HCT116 (cell line): Measurements from ENCODE around the gene TFB1M. TPM values are rescaled to one million over a fixed set of nuclear protein-coding genes. Genes with fewer than 3 reads are reported as not detected.

Source experiments
- ATAC-seq: fragments of 200-7000 bp; cut with Tn5 transposase; 2 replicates; pipeline ENCODE4 v1.9.1; 2020; ENCODE audit warnings: mild to moderate bottlenecking, moderate library complexity
- BruUV-seq: library from RNA; stranded (reverse); fragments of 400-500 nt; replicated peaks from 2 replicates; lab custom pipeline; 2021; lab: Mats Ljungman, UMichigan
- CTCF ChIA-PET: fragments of 300-600 bp; sonication (Branson Sonifier 250); formaldehyde crosslinking; loops from one replicate; lab custom pipeline; 2021; ENCODE audit warnings: antibody characterized with exemption; lab: Charles Lee
- POLR2A ChIA-PET: fragments of 300-600, 350-600 bp; sonication (Branson Sonifier 250); formaldehyde crosslinking; loops from one replicate; lab custom pipeline; 2021; ENCODE audit warnings: antibody characterized with exemption; lab: Charles Lee
- RAD21 ChIA-PET, 2 experiments: fragments of 300-600 bp; sonication (Branson Sonifier 250); formaldehyde crosslinking; loops; one replicate each; lab custom pipeline; 2023; ENCODE audit warnings: low total read pairs in 2 of 2; ENCODE audit not compliant: uncharacterized antibody in 2 of 2, unreplicated experiment in 2 of 2, low non-redundant PET in 1 of 2; lab: Charles Lee
- DNase-seq: peaks from one replicate; pipeline ENCODE4 v3.0.0-alpha.2; 2010; ENCODE audit warnings: low read depth, low spot score
- H2AFZ ChIP-seq: fragments of 200-600 bp; shearing (Covaris generic), sonication (generic); 2 replicates; pipeline ENCODE4 v1.6.1; 2017; ENCODE audit warnings: low read depth, mixed run types, mixed read lengths, antibody characterized with exemption, low read length; ENCODE audit not compliant: poor library complexity, severe bottlenecking
- H3K27ac ChIP-seq: 2 replicates; pipeline ENCODE4 v1.5.1; 2012; ENCODE audit warnings: low read depth, low read length
- H3K27me3 ChIP-seq: fragments of 200-600 bp; sonication (generic); 2 replicates; pipeline ENCODE4 v1.6.1; 2016; ENCODE audit warnings: mixed run types, low read length, mixed read lengths; ENCODE audit not compliant: insufficient read depth
- H3K36me3 ChIP-seq, 2 experiments: fragments of 200-500 bp in 1 of 2; fragments of 200-600 bp in 1 of 2; sonication (Bioruptor generic) in 1 of 2; sonication (generic) in 1 of 2; 2 replicates each; pipeline versions ENCODE4 v1.5.1 to v1.6.1; 2014 to 2016; ENCODE audit warnings: low read length in 2 of 2, inconsistent platforms in 1 of 2, mixed read lengths in 1 of 2, mixed run types in 1 of 2; ENCODE audit not compliant: insufficient read depth in 2 of 2, control insufficient read depth in 1 of 2
- H3K4me1 ChIP-seq, 2 experiments: fragments of 200-600 bp in 1 of 2; sonication (generic) in 1 of 2; 2 replicates each; pipeline versions ENCODE4 v1.5.1 to v1.6.1; 2012 to 2017; ENCODE audit warnings: low read length in 2 of 2, inconsistent platforms in 1 of 2, mild to moderate bottlenecking in 1 of 2, mixed read lengths in 1 of 2, mixed run types in 1 of 2, moderate library complexity in 1 of 2; ENCODE audit not compliant: insufficient read depth in 2 of 2, control insufficient read depth in 1 of 2
- H3K4me2 ChIP-seq: fragments of 200-600 bp; sonication (generic); 2 replicates; pipeline ENCODE4 v1.6.1; 2017; ENCODE audit warnings: mixed run types, low read length, mixed read lengths
- H3K4me3 ChIP-seq, 2 experiments: fragments of 200-600 bp in 1 of 2; sonication (generic) in 1 of 2; replicated peaks in 1 of 2; 2 replicates each; pipeline ENCODE4 v1.5.1; 2011 to 2016; ENCODE audit warnings: low read length in 2 of 2, control low read depth in 1 of 2, low read depth in 1 of 2, mild to moderate bottlenecking in 1 of 2, mixed read lengths in 1 of 2, mixed run types in 1 of 2
- H3K79me2 ChIP-seq: fragments of 200-600 bp; sonication (generic); 2 replicates; pipeline ENCODE4 v1.6.1; 2017; ENCODE audit warnings: mild to moderate bottlenecking, mixed run types, low read length, moderate library complexity, mixed read lengths; ENCODE audit not compliant: insufficient read depth
- H3K9ac ChIP-seq: fragments of 200-600 bp; sonication (generic); 2 replicates; pipeline ENCODE4 v1.6.1; 2016; ENCODE audit warnings: low read length, mixed read lengths
- H3K9me2 ChIP-seq: fragments of 200-600 bp; sonication (generic), shearing (Covaris generic); 2 replicates; pipeline ENCODE4 v1.6.1; 2017; ENCODE audit warnings: mixed run types, mild to moderate bottlenecking, moderate library complexity; ENCODE audit not compliant: insufficient read depth
- H3K9me3 ChIP-seq, 2 experiments: fragments of 200-500 bp in 1 of 2; fragments of 200-600 bp in 1 of 2; sonication (Bioruptor generic) in 1 of 2; sonication (generic) in 1 of 2; 2 replicates each; pipeline ENCODE4 v1.6.1; 2014 to 2017; ENCODE audit warnings: low read length in 2 of 2, mixed read lengths in 2 of 2, inconsistent platforms in 1 of 2, low read depth in 1 of 2, mild to moderate bottlenecking in 1 of 2, mixed run types in 1 of 2, moderate library complexity in 1 of 2; ENCODE audit not compliant: control insufficient read depth in 1 of 2, insufficient read depth in 1 of 2
- H4K20me1 ChIP-seq: fragments of 200-600 bp; sonication (generic), shearing (Covaris generic); 2 replicates; pipeline ENCODE4 v1.6.1; 2017; ENCODE audit warnings: mixed run types, mild to moderate bottlenecking, moderate library complexity; ENCODE audit not compliant: insufficient read depth
- CBX3 ChIP-seq: IDR thresholded peaks from 2 replicates; pipeline ENCODE4 v1.6.1; 2012; ENCODE audit warnings: low read depth
- CEBPB ChIP-seq: IDR thresholded peaks from 2 replicates; pipeline ENCODE4 v1.6.1; 2012; ENCODE audit warnings: low read depth
- CTCF ChIP-seq, 3 experiments: fragments of 200-600 bp in 1 of 3; sonication (generic) in 1 of 3; IDR thresholded peaks in 2 of 3; conservative IDR thresholded peaks in 1 of 3; 2 replicates each; pipeline ENCODE4 v1.5.1; 2012 to 2017; ENCODE audit warnings: low read depth in 2 of 3, low read length in 2 of 3, antibody characterized with exemption in 1 of 3, borderline replicate concordance in 1 of 3, control low read depth in 1 of 3, mild to moderate bottlenecking in 1 of 3, mixed read lengths in 1 of 3, mixed run types in 1 of 3, moderate library complexity in 1 of 3; ENCODE audit not compliant: insufficient read depth in 1 of 3
- EGR1 ChIP-seq: IDR thresholded peaks from 2 replicates; pipeline ENCODE4 v1.6.1; 2012; ENCODE audit warnings: low read depth
- ELF1 ChIP-seq: IDR thresholded peaks from 2 replicates; pipeline ENCODE4 v1.6.1; 2012; ENCODE audit warnings: low read depth, borderline replicate concordance
- EZH2 ChIP-seq: fragments of 200-600 bp; sonication (generic); IDR thresholded peaks from 2 replicates; pipeline ENCODE4 v1.6.1; 2017; ENCODE audit warnings: antibody characterized with exemption, mixed run types
- EZH2phosphoT487 ChIP-seq: fragments of 200-600 bp; IDR thresholded peaks from 2 replicates; pipeline ENCODE4 v1.6.1; 2018; ENCODE audit warnings: antibody characterized with exemption, borderline replicate concordance
- FOSL1 ChIP-seq: IDR thresholded peaks from 2 replicates; pipeline ENCODE4 v1.6.1; 2012; ENCODE audit warnings: low read depth
- POLR2A ChIP-seq: IDR thresholded peaks from 2 replicates; pipeline ENCODE4 v1.7.0; 2011; ENCODE audit warnings: borderline replicate concordance; ENCODE audit not compliant: insufficient read depth, insufficient read length; ENCODE audit errors: extremely low read depth
- POLR2AphosphoS5 ChIP-seq: IDR thresholded peaks from 2 replicates; pipeline ENCODE4 v1.6.1; 2011; ENCODE audit warnings: mild to moderate bottlenecking, low read depth, low read length, moderate library complexity
- RAD21 ChIP-seq: IDR thresholded peaks from 2 replicates; pipeline ENCODE4 v1.6.1; 2012; ENCODE audit warnings: low read depth, mild to moderate bottlenecking
- SIN3A ChIP-seq: IDR thresholded peaks from 2 replicates; pipeline ENCODE4 v1.6.1; 2012; ENCODE audit warnings: low read depth
- SP1 ChIP-seq: IDR thresholded peaks from 2 replicates; pipeline ENCODE4 v1.6.1; 2012; ENCODE audit warnings: low read depth
- SRF ChIP-seq: IDR thresholded peaks from 2 replicates; pipeline ENCODE4 v1.6.1; 2012; ENCODE audit warnings: low read depth
- TCF7L2 ChIP-seq: IDR thresholded peaks from 2 replicates; pipeline ENCODE4 v1.7.0; 2011; ENCODE audit warnings: borderline replicate concordance, inconsistent platforms; ENCODE audit not compliant: insufficient read depth, insufficient read length; ENCODE audit errors: extremely low read depth
- YY1 ChIP-seq: IDR thresholded peaks from 2 replicates; pipeline ENCODE4 v1.6.1; 2011; ENCODE audit warnings: low read length, low read depth, moderate library complexity, mild to moderate bottlenecking; ENCODE audit not compliant: insufficient replicate concordance; ENCODE audit errors: extremely low read depth
- ZFX ChIP-seq: fragments of 450-650 bp; IDR thresholded peaks from 2 replicates; pipeline ENCODE4 v1.6.1; 2017
- ZNF274 ChIP-seq: fragments of 200-500 bp; sonication (Bioruptor generic); IDR thresholded peaks from 2 replicates; pipeline ENCODE4 v1.6.1; 2014; ENCODE audit warnings: mild to moderate bottlenecking, low read depth, low read length, inconsistent platforms
- intact Hi-C: fragments of 100-400 bp; cut with micrococcal nuclease; formaldehyde crosslinking; loops from 2 replicates; pipeline ENCODE4 v1.10.0; 2022
- total RNA-seq: library from RNA; stranded (reverse); gene quantifications from one replicate; pipeline ENCODE4 v1.2.1, GENCODE V29; 2021; ENCODE audit not compliant: unreplicated experiment

Gene TFB1M
- total RNA-seq, 1 experiment from 2014 or later: 43.8 TPM

- no peak overlapping the region for H3K9ac ChIP-seq
- no peak overlapping the region for H3K4me2 ChIP-seq
- DNase-seq: no peak
- no TSS peak for BruUV-seq
- no peaks in the 10 kb centered on the region for H3K79me2 ChIP-seq
- no peak overlapping the region for H2AFZ ChIP-seq
- H3K27me3 ChIP-seq: no peaks in the 10 kb centered on the region
- no peak overlapping the region for H3K27ac ChIP-seq
- POLR2A ChIA-PET: no interaction called here
- CTCF ChIA-PET: no interaction called here
- H3K4me1 ChIP-seq: peaks cover 0 to 15% of the 10 kb centered on the region in 2 experiments; a peak in 2 of 4 replicates
- H3K4me3 ChIP-seq: no peak overlapping the region
- RAD21 ChIA-PET: interaction anchor here in 1 of 2 experiments (0.5 kb wide), 1 partner anchor 149 kb away, joined by 3 read pairs; no protein-coding TSS in a partner anchor
- H3K36me3 ChIP-seq: peaks cover 9 to 21% of the 10 kb centered on the region in 2 experiments; a peak in 3 of 4 replicates
- no peaks in the 10 kb centered on the region for H4K20me1 ChIP-seq
- TF ChIP-seq EZH2 (no peak), TCF7L2 (no peak), CBX3 (no peak), POLR2A (no peak), ZNF274 (no peak), ZFX (no peak), EGR1 (no peak), SP1 (no peak), CEBPB (no peak), ELF1 (no peak), SIN3A (no peak), SRF (no peak), YY1 (no peak), FOSL1 (no peak), RAD21 (no peak), EZH2phosphoT487 (no peak), CTCF (IDR thresholded peaks at IDR 0.05 in 2 of 3, conservative IDR thresholded peaks at IDR 0.05 in 1 of 3; ENCODE audit: borderline replicate concordance in 1 of 3, insufficient read depth in 1 of 3, low read depth in 2 of 3, low read length in 2 of 3) (no peak), POLR2AphosphoS5 (no peak)
- H3K9me3 ChIP-seq: no peaks in the 10 kb centered on the region
- no peak for ATAC-seq
- intact Hi-C loops: no loop called here
- H3K9me2 ChIP-seq: no peaks in the 10 kb centered on the region
These were observed 61.7 kb downstream of the TFB1M start for GRCh38 chr6:155252581-155252980.
